ENCODE measurements around the gene NXPE2.

DNA sequence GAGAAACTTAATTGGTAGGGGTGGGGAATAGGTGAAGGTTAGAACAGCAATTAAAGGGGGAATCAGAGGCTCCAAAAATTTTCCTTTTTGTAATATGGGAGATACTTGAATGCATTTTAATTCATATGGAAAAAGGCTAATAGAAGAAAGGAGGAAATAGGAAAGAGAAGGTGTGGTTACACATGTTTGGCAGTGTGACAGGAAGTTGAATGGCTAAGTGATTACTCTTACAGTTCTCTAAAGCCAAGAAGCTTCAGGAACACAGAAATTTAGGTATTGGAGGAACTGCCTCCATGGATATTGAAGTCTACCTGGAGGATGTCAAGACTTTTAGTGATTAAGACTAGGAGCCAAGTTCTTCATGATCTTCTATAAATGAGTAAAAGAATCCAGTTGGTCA lies 6.3 kb downstream of the NXPE2 start:
- TF ChIP-seq, protein P1, sequence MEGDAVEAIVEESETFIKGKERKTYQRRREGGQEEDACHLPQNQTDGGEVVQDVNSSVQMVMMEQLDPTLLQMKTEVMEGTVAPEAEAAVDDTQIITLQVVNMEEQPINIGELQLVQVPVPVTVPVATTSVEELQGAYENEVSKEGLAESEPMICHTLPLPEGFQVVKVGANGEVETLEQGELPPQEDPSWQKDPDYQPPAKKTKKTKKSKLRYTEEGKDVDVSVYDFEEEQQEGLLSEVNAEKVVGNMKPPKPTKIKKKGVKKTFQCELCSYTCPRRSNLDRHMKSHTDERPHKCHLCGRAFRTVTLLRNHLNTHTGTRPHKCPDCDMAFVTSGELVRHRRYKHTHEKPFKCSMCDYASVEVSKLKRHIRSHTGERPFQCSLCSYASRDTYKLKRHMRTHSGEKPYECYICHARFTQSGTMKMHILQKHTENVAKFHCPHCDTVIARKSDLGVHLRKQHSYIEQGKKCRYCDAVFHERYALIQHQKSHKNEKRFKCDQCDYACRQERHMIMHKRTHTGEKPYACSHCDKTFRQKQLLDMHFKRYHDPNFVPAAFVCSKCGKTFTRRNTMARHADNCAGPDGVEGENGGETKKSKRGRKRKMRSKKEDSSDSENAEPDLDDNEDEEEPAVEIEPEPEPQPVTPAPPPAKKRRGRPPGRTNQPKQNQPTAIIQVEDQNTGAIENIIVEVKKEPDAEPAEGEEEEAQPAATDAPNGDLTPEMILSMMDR (conservative IDR thresholded peaks at IDR 0.05; ENCODE audit: low read depth, low read length): no peak
- no peak for TF ChIP-seq EZH2 (IDR thresholded peaks at IDR 0.05; ENCODE audit: borderline replicate concordance, low read depth, low read length, poor library complexity, severe bottlenecking)
